HG02759 (cell line): ENCODE measurements around the gene SUMO1.

Experiments used
- ATAC-seq: cut with Tn5 transposase; IDR thresholded peaks from one replicate; pipeline ENCODE4 v1.9.1; 2021; ENCODE audit warnings: mild to moderate bottlenecking, moderate library complexity; ENCODE audit not compliant: unreplicated experiment

The SUMO1 gene

GRCh38 chr2:202201220-202202160, 36.9 kb downstream of the SUMO1 start:
- ATAC-seq = no peak

- ATAC-seq = no peak
These were observed 41.7 kb downstream of the SUMO1 start for GRCh38 chr2:202196727-202197126.

DNA sequence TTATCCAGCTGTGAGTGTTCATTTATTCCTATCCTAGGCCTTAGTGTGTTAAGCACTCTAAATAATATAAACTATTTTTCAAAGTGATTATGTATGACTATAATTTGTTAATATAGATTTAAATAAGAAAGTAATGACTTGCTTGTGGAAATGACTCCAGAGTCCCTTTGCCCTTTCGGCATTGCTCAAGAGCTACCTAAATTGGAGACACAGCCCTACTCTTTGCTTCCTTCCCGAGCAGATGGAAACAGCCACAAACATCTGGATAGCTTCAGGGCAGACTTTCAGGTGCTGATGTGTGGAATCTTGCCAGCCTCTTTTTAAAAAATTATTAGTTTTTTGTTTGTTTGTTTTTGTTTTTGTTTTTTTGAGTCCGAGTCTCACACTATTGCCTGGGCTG, 44.0 kb downstream of the SUMO1 start:
- ATAC-seq = no peak

DNA sequence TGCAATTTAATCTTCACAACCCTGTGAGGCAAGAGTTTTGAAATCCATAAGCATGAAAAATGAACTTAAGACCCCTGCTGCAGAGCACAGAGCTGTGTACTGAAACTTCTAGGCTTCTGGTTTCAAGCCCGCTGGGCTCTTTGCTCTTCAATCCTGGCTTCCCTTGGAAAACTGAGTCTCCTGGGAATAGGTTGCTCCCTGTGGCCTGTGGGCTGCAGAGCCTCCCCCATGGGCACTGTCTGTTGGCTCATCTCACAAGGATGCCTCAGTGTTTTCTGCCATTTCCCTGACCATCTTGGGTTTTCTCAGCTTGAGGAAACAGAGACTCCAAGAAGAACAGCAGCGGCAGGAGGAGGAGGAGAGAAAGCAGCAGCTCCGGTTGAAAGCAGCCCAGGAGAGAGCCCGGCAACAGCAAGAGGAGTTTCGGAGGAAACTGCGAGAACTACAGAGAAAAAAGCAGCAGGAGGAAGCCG, 44.5 kb downstream of the SUMO1 start:
- ATAC-seq = no peak

- ATAC-seq = no peak
These were observed 45.1 kb downstream of the SUMO1 start for GRCh38 chr2:202193305-202193704.

DNA sequence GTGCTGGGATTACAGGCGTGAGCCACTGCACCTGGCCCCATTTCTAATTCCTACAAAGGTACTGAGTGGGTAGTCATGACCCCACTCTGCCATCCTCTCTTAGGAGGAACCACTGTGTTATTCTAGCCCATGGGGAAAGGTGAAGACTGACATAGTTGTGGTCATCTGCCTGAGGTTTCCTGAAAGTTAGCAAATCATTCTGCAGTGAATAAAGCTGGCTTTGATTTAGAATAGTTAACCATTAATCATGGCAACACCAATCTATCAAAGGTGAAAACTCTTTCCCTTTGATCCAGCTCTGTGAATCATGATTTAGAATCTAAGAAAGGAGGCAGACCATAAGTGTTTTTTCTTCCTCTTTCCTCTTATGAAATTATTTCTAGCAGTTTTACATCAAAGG, 50.8 kb downstream of the SUMO1 start:
- ATAC-seq = no peak

GRCh38 chr2:202186641-202187202, 51.7 kb downstream of the SUMO1 start:
- ATAC-seq = no peak

- no peak for ATAC-seq
These were observed 53.2 kb downstream of the SUMO1 start for GRCh38 chr2:202185156-202185555.

DNA sequence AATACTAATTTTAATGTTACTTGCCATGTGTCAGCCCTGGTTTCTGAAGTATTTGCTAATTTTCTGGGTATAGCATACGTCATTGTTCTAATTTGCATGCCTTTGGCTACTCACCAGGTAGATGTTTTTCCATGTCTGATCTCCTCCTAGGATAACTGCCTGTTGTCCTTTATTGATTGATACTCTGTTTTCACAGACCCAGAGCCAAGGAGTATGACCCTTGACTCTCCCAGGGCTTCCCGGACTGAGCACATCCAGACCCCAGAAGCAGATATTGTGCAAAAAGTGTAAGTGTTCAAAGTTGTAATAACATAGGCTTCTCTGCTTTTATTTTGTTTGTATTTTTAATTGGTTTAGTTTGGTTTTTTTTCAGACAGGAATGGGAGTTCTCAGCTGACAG, 53.8 kb downstream of the SUMO1 start:
- ATAC-seq = no peak

GRCh38 chr2:202178346-202178958, 59.9 kb downstream of the SUMO1 start:
- ATAC-seq = no peak

GRCh38 chr2:202172439-202173211, 65.8 kb downstream of the SUMO1 start:
- peak; percentile 87 for ATAC-seq

DNA sequence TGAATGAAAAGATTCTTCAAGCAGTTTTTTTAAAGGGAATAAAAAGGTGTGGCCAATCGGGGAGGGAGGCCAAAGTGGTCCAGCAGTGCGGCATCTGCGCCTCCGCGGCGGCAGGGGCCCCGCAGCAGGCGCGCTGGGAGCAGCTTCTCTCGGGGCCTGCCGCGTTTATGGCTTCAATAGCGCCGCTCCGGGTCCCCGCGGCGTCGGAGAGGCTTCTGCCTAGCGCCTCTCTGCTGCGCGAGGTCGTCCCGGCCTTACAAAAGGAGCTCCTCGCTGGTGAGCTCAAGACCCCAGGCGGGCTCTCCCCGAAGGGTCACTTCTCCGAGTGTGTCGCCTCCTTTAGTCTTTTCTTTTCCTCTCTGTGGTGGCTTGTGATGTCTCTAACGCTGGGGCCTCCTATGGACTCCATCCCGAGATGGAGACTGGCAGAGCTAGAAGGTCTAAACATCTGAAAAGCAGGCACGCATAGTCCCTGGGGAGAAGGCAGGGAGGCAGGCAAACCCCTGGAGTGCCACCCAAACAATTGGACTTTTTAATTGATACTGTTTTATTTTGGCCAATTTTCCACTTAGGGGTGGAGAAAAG, 67.1 kb downstream of the SUMO1 start:
- no peak for ATAC-seq

DNA sequence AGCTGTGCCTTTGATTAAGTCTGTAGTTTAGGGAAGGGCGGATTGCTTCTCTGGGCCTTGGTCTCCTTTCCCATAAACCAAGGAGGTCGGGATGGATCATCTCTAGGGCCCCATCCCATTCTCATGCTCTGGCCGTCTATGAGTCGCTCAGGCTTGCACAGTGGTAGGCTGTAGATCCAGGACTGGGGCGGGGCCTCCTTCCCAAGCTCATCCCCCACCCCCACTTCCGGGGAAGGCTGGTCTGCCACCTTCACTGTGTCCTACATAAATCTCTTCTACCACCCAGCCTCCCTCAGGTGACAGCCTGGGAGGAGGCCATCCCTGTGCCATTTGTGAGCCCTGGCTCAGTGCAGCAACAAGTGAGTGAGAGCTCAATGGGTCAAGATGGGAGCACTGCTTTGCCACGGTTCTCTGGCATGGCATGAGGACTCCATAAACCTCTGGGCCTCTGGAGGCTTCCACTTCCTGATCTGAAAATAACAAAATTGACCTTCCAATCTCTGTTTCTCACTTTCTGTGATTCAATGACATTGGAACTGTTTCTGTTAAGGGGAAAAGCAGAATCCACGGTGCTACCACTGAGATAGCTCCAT, 68.5 kb downstream of the SUMO1 start:
- ATAC-seq = no peak

- no peak for ATAC-seq
These were observed 69.3 kb downstream of the SUMO1 start for GRCh38 chr2:202169131-202169530.

DNA sequence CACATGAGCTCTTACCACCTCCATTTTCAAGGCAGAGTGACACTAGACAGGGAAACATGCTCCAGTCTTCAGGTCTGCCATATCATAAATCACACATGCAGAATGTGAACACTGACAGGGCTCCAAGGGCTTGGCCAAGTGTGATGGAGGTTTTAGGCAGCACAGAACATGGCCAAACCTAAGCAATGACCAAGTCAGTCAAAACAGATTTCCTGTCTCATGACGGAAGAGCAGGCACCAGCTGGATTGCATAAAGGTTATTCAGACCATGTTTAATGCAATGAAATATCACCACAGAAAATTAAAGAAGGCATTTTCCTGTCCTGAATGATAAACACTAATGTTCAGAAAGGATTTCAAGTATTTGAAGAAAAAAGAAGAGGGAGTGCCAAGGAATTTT, 72.5 kb downstream of the SUMO1 start:
- no peak for ATAC-seq

DNA sequence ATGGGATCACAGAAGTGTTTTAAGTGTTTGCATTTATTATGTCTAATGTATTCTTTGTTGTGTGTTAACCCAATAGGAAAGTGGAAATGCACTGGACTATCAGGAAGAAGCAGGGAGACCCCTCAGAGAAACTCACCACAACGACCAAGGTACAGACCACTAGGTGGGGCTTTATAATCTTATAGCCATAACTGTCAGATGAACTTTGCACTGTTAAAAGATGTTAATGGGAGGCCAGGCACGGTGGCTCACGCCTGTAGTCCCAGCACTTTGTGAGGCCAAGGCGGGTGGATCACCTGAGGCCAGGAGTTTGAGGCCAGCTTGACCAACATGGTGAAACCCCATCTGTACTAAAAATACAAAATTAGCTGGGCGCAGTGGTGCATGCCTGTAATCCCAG, 73.2 kb downstream of the SUMO1 start:
- no peak for ATAC-seq

DNA sequence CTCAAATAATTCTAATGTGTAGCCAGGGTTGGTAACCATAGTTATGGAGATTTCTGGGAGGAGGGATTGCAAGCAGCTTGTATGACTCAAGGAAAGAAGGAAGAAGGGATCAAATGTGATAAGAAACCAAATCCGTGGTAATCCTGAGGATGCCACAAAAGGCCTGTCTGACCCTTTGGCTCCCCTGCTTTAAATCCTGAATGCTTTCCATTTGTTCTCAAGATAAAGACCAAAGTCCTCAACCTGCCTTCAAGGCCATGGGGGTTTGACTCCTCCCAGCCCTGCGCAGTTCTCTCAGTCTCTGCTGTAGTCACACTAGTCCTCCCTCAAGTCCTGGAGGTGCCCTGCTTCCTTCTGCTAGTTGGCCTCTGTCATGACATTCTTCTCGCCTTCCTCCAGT, 74.0 kb downstream of the SUMO1 start:
- no peak for ATAC-seq

DNA sequence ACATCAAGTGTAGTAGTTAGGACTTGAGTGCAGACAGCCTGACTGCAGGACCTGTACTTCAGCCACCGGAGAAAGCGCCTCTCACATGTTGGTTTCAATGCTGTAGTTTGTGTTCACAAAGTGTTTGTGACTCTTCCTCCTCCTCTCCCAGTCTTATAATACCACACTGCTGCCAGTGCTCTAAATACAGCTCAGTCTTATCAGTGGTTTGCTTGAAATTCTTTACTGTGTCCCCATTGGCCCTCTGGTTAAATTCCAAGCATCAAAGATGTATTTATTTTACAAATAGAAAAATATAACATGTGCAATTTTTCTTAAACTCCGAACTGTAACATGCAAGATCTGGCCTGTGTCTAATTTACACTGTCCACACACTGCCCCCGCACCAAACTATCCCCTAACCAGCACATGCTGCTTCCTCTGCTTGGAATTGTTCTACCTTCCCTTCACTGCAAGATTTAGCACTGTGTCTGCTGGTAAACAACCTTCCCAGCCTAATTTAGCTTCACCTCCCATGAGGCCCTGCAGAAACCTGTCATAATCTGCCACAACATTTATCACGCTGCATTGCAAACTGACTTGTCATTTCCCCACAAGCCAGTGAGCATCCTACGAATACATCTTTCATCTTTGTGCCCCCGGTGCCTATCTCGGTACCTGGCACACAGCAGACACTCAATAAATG, 77.1 kb downstream of the SUMO1 start:
- no peak for ATAC-seq

GRCh38 chr2:202158796-202159195, 79.6 kb downstream of the SUMO1 start:
- no peak for ATAC-seq
